ENCODE results near the gene PFKFB3.
"Not testable (repeated sequence)": the region's sequence is repeated elsewhere in the genome, so short reads cannot be mapped to it uniquely, and the experiment has no call there.

The PFKFB3 gene

GRCh38 chr10:6179078-6179477 lies 23.7 kb upstream of the PFKFB3 start:
- DNase-seq, result no peak

GRCh38 chr10:6180480-6181110 lies 22.1 kb upstream of the PFKFB3 start:
- no peak for DNase-seq

GRCh38 chr10:6181249-6181648 lies 21.5 kb upstream of the PFKFB3 start:
- DNase-seq, result no peak

- no peak for DNase-seq
Measured at GRCh38 chr10:6182454-6183098, 20.2 kb upstream of the PFKFB3 start.

GRCh38 chr10:6185039-6185716 lies 17.6 kb upstream of the PFKFB3 start:
- DNase-seq, result peak; percentile 53

- DNase-seq, result no peak
Measured at GRCh38 chr10:6186894-6187256, 15.9 kb upstream of the PFKFB3 start.

- DNase-seq, result peak; percentile 67
Measured at GRCh38 chr10:6187278-6187677, 15.5 kb upstream of the PFKFB3 start.

- DNase-seq, result not testable (repeated sequence)
Measured at GRCh38 chr10:6190033-6190432, 12.7 kb upstream of the PFKFB3 start.

GRCh38 chr10:6191147-6191546 lies 11.6 kb upstream of the PFKFB3 start:
- no peak for DNase-seq

- no peak for DNase-seq
Measured at GRCh38 chr10:6191569-6191968, 11.2 kb upstream of the PFKFB3 start.

GRCh38 chr10:6193342-6193741 lies 9.4 kb upstream of the PFKFB3 start:
- not testable (repeated sequence) for DNase-seq

GRCh38 chr10:6194311-6194710 lies 8.4 kb upstream of the PFKFB3 start:
- no peak for DNase-seq

- no peak for DNase-seq
Measured at GRCh38 chr10:6195376-6195775, 7.4 kb upstream of the PFKFB3 start.

GRCh38 chr10:6195846-6196245 lies 6.9 kb upstream of the PFKFB3 start:
- no peak for DNase-seq

GRCh38 chr10:6196524-6196923 lies 6.2 kb upstream of the PFKFB3 start:
- not testable (repeated sequence) for DNase-seq

GRCh38 chr10:6197321-6197720 lies 5.4 kb upstream of the PFKFB3 start:
- DNase-seq, result no peak

- no peak for DNase-seq
Measured at GRCh38 chr10:6198171-6198570, 4.6 kb upstream of the PFKFB3 start.

GRCh38 chr10:6199131-6199733 lies 3.5 kb upstream of the PFKFB3 start:
- no peak for DNase-seq

- DNase-seq, result no peak
Measured at GRCh38 chr10:6200440-6200733, 2.3 kb upstream of the PFKFB3 start.

GRCh38 chr10:6200734-6201515 lies 1.8 kb upstream of the PFKFB3 start:
- DNase-seq, result peak; percentile 43

GRCh38 chr10:6201516-6201975 lies 1.2 kb upstream of the PFKFB3 start:
- DNase-seq, result peak; percentile 88

- DNase-seq, result no peak
Measured at GRCh38 chr10:6202098-6202683, 541 bp upstream of the PFKFB3 start.
